Esophagus (tissue), 2 donors: ENCODE measurements around the gene ASB10. TPM values are rescaled to one million over a fixed set of nuclear protein-coding genes. Genes with fewer than 3 reads are reported as not detected.
A peak's percentile ranks its signal among the peaks of the same experiment; 100 is the strongest.

Experiments used
- H3K27ac ChIP-seq, 2 donors: one replicate each; pipeline ENCODE4 v1.5.1; 2013; ENCODE audit warnings: low read depth in 2 of 2, mild to moderate bottlenecking in 2 of 2, inconsistent platforms in 1 of 2, low read length in 1 of 2, moderate library complexity in 1 of 2
- H3K27me3 ChIP-seq, 2 donors: one replicate each; pipeline ENCODE4 v1.6.1; 2013; ENCODE audit warnings: low read length in 2 of 2, control low read depth in 1 of 2, mild to moderate bottlenecking in 1 of 2; ENCODE audit not compliant: insufficient read depth in 2 of 2, control insufficient read depth in 1 of 2
- H3K36me3 ChIP-seq, 2 donors: one replicate each; pipeline ENCODE4 v1.6.1; 2013; ENCODE audit warnings: low read length in 1 of 2; ENCODE audit not compliant: control insufficient read depth in 2 of 2, insufficient read depth in 2 of 2
- H3K4me1 ChIP-seq, 2 donors: one replicate each; pipeline ENCODE4 v1.6.1; 2013; ENCODE audit warnings: low read length in 1 of 2; ENCODE audit not compliant: control insufficient read depth in 2 of 2, insufficient read depth in 2 of 2
- H3K4me3 ChIP-seq, 2 donors: one replicate each; pipeline ENCODE4 v1.5.1; 2013; ENCODE audit warnings: low read length in 2 of 2, mild to moderate bottlenecking in 2 of 2, low read depth in 1 of 2, moderate library complexity in 1 of 2
- H3K9me3 ChIP-seq, 2 donors: one replicate each; pipeline ENCODE4 v1.6.1; 2013; ENCODE audit warnings: mild to moderate bottlenecking in 2 of 2, low read depth in 1 of 2, low read length in 1 of 2, moderate library complexity in 1 of 2; ENCODE audit not compliant: control insufficient read depth in 2 of 2, insufficient read depth in 1 of 2
- WGBS, 2 donors: extraction: QIAGEN DNeasy Blood & Tissue Kit; methylation state at CpG; one replicate each; pipeline ENCODE4 v1.1.7; 2013; 5-methylcytosine and 5-hydroxymethylcytosine counted together
- polyA plus RNA-seq, 2 donors: library from polyadenylated mRNA; stranded (reverse); fragments of 200-250 nt; gene quantifications; one replicate each; pipeline ENCODE4 v1.2.3, GENCODE V29; 2013
- donor health status: healthy with polysubstance abuse.
- donor health status: Bipolar disorder and iron deficiency.

Gene ASB10
- under 1 TPM in 1 of 2 donors, not detected in 1; 0.01 TPM for polyA plus RNA-seq

- H3K27ac ChIP-seq, result no peak within 1 kb of the TSS
- WGBS, 2 donors, result 78 to 83% methylated on average over 22 of the region's 22 CpGs
- no peaks in the 10 kb centered on the region for H3K4me1 ChIP-seq
- no peaks in the 10 kb centered on the region for H3K9me3 ChIP-seq
- H3K27me3 ChIP-seq, result no peaks in the 10 kb centered on the region
- H3K36me3 ChIP-seq, result no peaks in the 10 kb centered on the region
- H3K4me3 ChIP-seq, result no peak within 1 kb of the TSS
These were observed at the start of gene ASB10 for GRCh38 chr7:151186640-151187408. ASB10 (minus strand) TSS chr7:151187250; CDS start chr7:151187130, 120 bp downstream.

- Histone ChIP-seq H3K36me3 (peaks cover 5 to 39% of the 10 kb centered on the region in 2 donors), H3K4me3 (no peak overlapping the region), H3K27me3 (no peaks in the 10 kb centered on the region), H3K27ac (no peak overlapping the region), H3K9me3 (no peaks in the 10 kb centered on the region), H3K4me1 (peaks cover 3 to 10% of the 10 kb centered on the region in 2 donors)
- WGBS, 2 donors, result 90 to 91% methylated on average over 13 of the region's 13 CpGs
These were observed 49.4 kb upstream of the ASB10 start for GRCh38 chr7:151236406-151236805.

GRCh38 chr7:151235091-151235787 is 48.2 kb upstream of the ASB10 start:
- Histone ChIP-seq H3K27me3 (no peaks in the 10 kb centered on the region), H3K36me3 (peaks cover 5 to 36% of the 10 kb centered on the region in 2 donors), H3K4me3 (no peak overlapping the region), H3K4me1 (peaks cover 3 to 10% of the 10 kb centered on the region in 2 donors), H3K9me3 (no peaks in the 10 kb centered on the region), H3K27ac (no peak overlapping the region)
- 88 to 89% methylated on average over 28 of the region's 28 CpGs for WGBS, 2 donors

GRCh38 chr7:151233804-151234203 is 46.8 kb upstream of the ASB10 start:
- Histone ChIP-seq H3K9me3 (no peaks in the 10 kb centered on the region), H3K36me3 (peaks cover 5 to 29% of the 10 kb centered on the region in 2 donors), H3K4me3 (peak overlapping the region in 1 of 2 donors; percentile 72), H3K27ac (no peak overlapping the region), H3K27me3 (no peaks in the 10 kb centered on the region), H3K4me1 (peaks cover 3 to 10% of the 10 kb centered on the region in 2 donors)
- 70 to 74% methylated on average over 9 of the region's 9 CpGs for WGBS, 2 donors

- Histone ChIP-seq H3K36me3 (peaks cover 5 to 24% of the 10 kb centered on the region in 2 donors), H3K27me3 (no peaks in the 10 kb centered on the region), H3K9me3 (no peaks in the 10 kb centered on the region), H3K4me1 (peaks cover 3 to 10% of the 10 kb centered on the region in 2 donors), H3K4me3 (peak overlapping the region; percentile 72 to 95), H3K27ac (peak overlapping the region; percentile 67 to 73)
- 7 to 8% methylated on average over 36 of the region's 36 CpGs for WGBS, 2 donors
These were observed 46.1 kb upstream of the ASB10 start for GRCh38 chr7:151232917-151233701.

GRCh38 chr7:151232091-151232916 is 45.3 kb upstream of the ASB10 start, which contains the start of gene CHPF2:
CHPF2 (plus strand) TSS chr7:151232483; CDS start chr7:151234012, 1,529 bp downstream.
- peak within 1 kb of the TSS; percentile 72 to 95 for H3K4me3 ChIP-seq
- no peaks in the 10 kb centered on the region for H3K9me3 ChIP-seq
- H3K4me1 ChIP-seq, result peaks cover 3 to 10% of the 10 kb centered on the region in 2 donors
- H3K36me3 ChIP-seq, result peaks cover under 1 to 17% of the 10 kb centered on the region in 2 donors
- H3K27me3 ChIP-seq, result no peaks in the 10 kb centered on the region
- 0 to 1% methylated on average over 66 to 79 of the region's 79 CpGs for WGBS, 2 donors
- peak within 1 kb of the TSS; percentile 67 to 73 for H3K27ac ChIP-seq

GRCh38 chr7:151231080-151231479 is 44.0 kb upstream of the ASB10 start:
- peaks cover 3 to 14% of the 10 kb centered on the region in 2 donors for H3K4me1 ChIP-seq

GRCh38 chr7:151229249-151229648 is 42.2 kb upstream of the ASB10 start:
- Histone ChIP-seq H3K4me1 (peaks cover 3 to 17% of the 10 kb centered on the region in 2 donors), H3K27ac (no peak overlapping the region)

More at GRCh38 chr7:151231080-151231479, 44.0 kb upstream of the ASB10 start:
- Histone ChIP-seq H3K27me3 (no peaks in the 10 kb centered on the region), H3K9me3 (no peaks in the 10 kb centered on the region), H3K4me3 (no peak overlapping the region), H3K36me3 (peaks cover 0 to 7% of the 10 kb centered on the region in 2 donors), H3K27ac (no peak overlapping the region)
- WGBS, 2 donors, result 82 to 86% methylated on average over 1 of the region's 1 CpG

More at GRCh38 chr7:151229249-151229648, 42.2 kb upstream of the ASB10 start:
- H3K4me3 ChIP-seq, result no peak overlapping the region
- H3K36me3 ChIP-seq, result peaks cover 0 to 6% of the 10 kb centered on the region in 2 donors
- H3K9me3 ChIP-seq, result no peaks in the 10 kb centered on the region
- WGBS, 2 donors, result 89% methylated on average over 10 of the region's 10 CpGs
- no peaks in the 10 kb centered on the region for H3K27me3 ChIP-seq
